GM12875 (cell line): ENCODE results near the gene C10orf105.

ENCODE experiments used
- H3K4me3 ChIP-seq: one replicate; pipeline ENCODE4 v1.5.1; 2011; ENCODE audit warnings: low read depth, low read length, control low read depth
- TF ChIP-seq, protein P1 (sequence below): IDR thresholded peaks from 2 replicates; pipeline ENCODE4 v1.5.1; 2011; ENCODE audit warnings: low read depth, mild to moderate bottlenecking, control low read depth, inconsistent platforms, low read length, moderate library complexity, borderline replicate concordance; ENCODE audit not compliant: insufficient read depth

The C10orf105 gene

DNA sequence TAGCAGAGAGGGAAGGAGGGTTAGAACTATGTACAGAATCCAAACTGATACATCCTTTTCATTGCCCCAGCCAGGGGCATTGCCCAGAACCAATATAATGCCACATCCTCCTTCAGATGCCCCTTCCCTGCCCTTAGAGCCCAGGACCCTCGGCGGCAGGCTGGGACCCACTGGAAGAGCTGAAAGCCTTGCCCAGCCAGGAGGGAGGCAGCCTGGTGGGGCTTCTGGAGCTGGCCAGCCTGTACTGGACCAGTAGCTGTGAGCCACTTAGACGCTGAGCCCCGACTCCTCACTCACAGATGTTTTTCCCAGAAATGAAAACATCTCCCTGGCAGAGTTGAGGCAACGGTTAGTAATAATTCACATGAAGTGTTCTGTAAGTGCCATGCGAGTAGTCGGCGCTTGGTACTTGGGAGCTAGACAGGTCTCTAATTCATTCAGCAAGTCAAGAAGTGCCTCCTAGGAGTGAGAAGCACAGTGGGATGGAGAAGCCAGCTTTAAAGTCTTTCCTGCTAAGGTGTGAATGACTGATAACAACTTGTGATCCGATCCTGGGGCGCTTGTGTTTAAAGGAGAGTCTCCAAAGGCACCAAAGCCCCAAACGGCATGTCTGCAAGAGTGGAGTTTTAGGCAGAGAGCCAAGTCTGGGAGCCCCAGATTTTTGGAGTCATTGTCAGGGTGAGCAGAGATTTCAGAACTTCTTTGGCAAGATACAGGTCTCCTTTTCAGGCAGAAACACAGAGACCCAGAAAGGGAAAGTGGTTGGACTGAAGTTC is 44.0 kb upstream of the C10orf105 start:
- no peak overlapping the region for H3K4me3 ChIP-seq
- TF ChIP-seq, protein P1, sequence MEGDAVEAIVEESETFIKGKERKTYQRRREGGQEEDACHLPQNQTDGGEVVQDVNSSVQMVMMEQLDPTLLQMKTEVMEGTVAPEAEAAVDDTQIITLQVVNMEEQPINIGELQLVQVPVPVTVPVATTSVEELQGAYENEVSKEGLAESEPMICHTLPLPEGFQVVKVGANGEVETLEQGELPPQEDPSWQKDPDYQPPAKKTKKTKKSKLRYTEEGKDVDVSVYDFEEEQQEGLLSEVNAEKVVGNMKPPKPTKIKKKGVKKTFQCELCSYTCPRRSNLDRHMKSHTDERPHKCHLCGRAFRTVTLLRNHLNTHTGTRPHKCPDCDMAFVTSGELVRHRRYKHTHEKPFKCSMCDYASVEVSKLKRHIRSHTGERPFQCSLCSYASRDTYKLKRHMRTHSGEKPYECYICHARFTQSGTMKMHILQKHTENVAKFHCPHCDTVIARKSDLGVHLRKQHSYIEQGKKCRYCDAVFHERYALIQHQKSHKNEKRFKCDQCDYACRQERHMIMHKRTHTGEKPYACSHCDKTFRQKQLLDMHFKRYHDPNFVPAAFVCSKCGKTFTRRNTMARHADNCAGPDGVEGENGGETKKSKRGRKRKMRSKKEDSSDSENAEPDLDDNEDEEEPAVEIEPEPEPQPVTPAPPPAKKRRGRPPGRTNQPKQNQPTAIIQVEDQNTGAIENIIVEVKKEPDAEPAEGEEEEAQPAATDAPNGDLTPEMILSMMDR: no peak

DNA sequence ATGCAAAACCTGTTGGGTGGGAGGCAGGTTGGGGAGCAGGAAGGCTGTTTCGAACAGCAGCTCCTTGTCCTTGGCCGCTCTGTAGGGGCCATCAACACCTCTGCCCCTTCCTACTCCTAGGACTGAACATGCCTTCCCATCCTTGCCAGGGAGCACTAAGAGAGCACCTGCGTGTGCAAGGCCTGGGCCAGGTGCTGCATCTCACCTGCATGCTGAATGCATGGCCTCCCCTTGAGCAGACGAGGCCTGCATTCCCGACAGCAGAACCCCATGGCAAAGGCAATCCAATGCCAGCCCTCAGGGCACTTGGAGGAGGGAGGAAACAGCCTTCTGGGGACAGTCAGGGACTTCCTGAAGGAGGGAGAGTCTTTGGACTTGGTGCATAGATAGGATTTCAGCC is 42.7 kb upstream of the C10orf105 start:
- H3K4me3 ChIP-seq: no peak overlapping the region
- TF ChIP-seq, protein P1: no peak

DNA sequence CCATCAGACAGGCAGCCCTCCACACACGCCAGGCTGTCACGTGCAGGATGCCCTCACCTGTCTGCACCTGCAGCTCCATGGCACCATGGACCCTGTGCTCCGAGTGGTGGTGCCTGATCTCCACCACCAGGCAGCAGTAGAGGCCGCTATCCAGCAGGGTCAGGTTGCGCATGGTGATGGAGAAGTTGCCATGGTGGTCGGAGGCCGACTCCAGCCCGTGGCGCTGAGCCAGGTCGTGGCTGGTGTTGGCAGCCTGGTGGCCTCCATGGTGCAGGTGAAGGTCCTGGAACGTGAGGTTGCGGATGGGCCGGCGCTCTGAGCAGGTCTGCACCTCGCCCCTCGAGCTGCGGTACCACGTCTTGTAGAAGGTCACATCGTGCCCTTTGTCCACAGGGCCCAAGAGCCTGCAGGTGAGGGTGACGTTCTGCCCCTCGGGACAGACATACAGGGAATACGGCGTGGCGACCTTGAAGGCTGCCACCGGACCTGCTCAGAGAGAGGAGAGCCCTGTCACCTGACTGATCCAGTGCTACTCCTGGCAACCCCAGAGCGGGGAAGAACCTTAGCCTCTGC is 42.0 kb upstream of the C10orf105 start:
- no peak overlapping the region for H3K4me3 ChIP-seq
- TF ChIP-seq, protein P1: peak; percentile 28; the same call in 1 of the 2 replicates

DNA sequence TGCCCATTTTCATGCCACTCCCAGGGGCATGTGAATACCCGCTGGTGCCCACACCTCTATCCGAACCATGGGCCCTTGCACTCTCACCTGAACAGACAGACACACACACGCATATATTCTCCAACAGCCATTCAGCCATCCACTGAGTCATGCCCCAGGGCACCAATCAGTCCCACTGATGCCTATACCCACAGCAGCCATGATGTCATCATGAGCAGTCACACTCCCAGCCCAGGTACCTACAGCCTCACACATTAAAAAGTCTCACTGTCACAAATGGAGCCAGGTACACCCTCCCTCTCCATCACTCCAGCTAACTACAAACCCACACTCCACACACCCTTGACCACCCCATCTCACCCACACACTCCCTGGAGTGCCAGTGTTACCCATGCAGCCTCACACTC is 41.5 kb upstream of the C10orf105 start:
- TF ChIP-seq, protein P1: no peak
- no peak overlapping the region for H3K4me3 ChIP-seq

DNA sequence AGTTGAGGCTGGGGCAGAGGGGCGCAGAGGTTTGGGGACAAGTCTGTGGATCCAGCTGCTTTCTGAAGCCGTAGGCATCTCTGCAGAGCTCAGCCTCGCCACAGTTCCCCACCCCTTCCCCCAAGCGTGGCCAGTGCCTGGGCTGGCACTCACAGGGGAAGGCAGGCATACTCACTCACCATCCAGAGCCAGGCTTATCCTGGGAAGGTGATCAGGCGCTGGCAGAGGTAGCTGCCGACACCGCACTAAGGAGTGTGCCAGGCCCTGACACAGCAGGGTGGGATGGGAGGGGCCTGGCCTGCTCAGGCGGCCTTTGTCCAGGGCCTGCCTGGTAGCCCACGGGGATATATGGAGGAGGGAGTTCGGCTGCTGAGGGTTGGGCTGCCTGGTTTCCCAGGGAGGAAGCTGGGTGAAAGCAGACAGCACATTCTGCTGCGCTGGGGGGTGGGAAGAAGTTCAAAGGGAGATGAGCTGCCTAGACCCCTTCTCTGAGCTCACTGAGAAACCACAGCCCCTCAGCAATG is 37.9 kb upstream of the C10orf105 start:
- no peak overlapping the region for H3K4me3 ChIP-seq
- TF ChIP-seq, protein P1: no peak

DNA sequence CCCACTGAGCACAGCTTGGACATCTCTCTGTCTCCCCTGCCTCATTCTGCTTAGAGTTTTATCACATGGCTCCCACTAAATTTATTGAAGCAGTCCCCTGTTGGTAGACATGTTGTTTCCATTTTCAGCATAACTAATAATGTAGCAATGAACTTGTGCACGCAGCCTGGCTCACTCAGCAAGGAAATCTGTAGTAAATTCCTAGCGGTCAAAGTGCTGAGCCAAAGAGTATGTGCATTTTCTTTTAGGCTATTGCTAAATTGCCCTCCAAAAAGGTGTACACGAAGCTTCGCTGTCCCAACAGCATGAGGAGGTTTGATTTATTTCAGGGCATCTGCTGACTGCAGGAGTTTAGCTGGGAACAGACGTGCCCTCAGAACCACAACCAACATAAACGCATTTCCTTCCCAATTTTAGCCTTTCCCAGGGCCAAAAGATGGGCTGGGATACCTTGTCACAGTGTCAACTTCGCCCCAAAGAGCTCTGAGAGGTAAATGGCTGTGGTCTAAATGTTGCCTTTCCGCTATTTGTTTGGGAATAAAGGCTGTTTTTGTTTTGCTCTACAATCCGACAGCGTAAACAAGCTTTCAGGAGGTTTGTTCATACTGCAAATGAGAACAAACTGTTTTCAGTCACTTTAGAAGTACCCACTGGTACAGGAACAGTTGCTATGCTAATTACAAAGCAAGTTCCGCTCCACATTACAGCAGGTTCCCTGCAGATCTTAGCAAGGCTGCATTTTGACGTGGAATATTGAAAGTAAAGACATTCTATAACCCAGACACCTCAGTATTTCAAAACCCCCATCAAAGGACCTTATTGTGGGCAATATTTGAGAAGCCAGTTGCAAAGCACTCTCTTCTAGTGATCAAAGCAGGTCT is 37.0 kb upstream of the C10orf105 start:
- TF ChIP-seq, protein P1: no peak
- no peak overlapping the region for H3K4me3 ChIP-seq
